Neural cell (in vitro differentiated cells): ENCODE results near the gene SUMO2. TPM values are rescaled to one million over a fixed set of nuclear protein-coding genes. Genes with fewer than 3 reads are reported as not detected.

Experiments used
- H2AFZ ChIP-seq: fragments of 200-600, 300-800 bp; sonication (generic), shearing (Covaris generic); 2 replicates; pipeline ENCODE4 v1.6.0; 2014; ENCODE audit warnings: low read depth, mild to moderate bottlenecking, antibody characterized with exemption, low read length, moderate library complexity
- H3F3A ChIP-seq: fragments of 200-600 bp; shearing (Covaris generic); 2 replicates; pipeline ENCODE4 v1.6.1; 2016; ENCODE audit warnings: mild to moderate bottlenecking, moderate library complexity, mixed read lengths, antibody characterized with exemption, low read length; ENCODE audit not compliant: insufficient read depth, poor library complexity, severe bottlenecking
- H3K27ac ChIP-seq: fragments of 200-600, 300-800 bp; sonication (generic), shearing (Covaris generic); 2 replicates; pipeline ENCODE4 v1.5.1; 2014; ENCODE audit warnings: mild to moderate bottlenecking, low read length, moderate library complexity
- H3K27me3 ChIP-seq: fragments of 300-800, 200-600 bp; sonication (generic), shearing (Covaris generic); 2 replicates; pipeline ENCODE4 v1.6.0; 2014; ENCODE audit warnings: mild to moderate bottlenecking, low read depth, low read length, moderate library complexity; ENCODE audit not compliant: insufficient read depth
- H3K36me3 ChIP-seq: fragments of 300-800, 200-600 bp; sonication (generic), shearing (Covaris generic); 2 replicates; pipeline ENCODE4 v1.5.1; 2014; ENCODE audit warnings: mild to moderate bottlenecking, antibody characterized with exemption, low read length, moderate library complexity; ENCODE audit not compliant: insufficient read depth
- H3K4me2 ChIP-seq: fragments of 300-800, 200-600 bp; sonication (generic), shearing (Covaris generic); 2 replicates; pipeline ENCODE4 v1.6.0; 2014; ENCODE audit warnings: mild to moderate bottlenecking, low read length
- H3K4me3 ChIP-seq: fragments of 300-800, 200-600 bp; sonication (generic), shearing (Covaris generic); 2 replicates; pipeline ENCODE4 v1.5.1; 2014; ENCODE audit warnings: mild to moderate bottlenecking, low read length, moderate library complexity
- H3K79me2 ChIP-seq: fragments of 200-600 bp; shearing (Covaris generic); replicated peaks from 2 replicates; pipeline ENCODE4 v1.6.0; 2014; ENCODE audit warnings: mild to moderate bottlenecking, low read length, moderate library complexity; ENCODE audit not compliant: insufficient read depth
- H3K9ac ChIP-seq: fragments of 300-800, 200-600 bp; sonication (generic), shearing (Covaris generic); 2 replicates; pipeline ENCODE4 v1.6.1; 2016; ENCODE audit warnings: mild to moderate bottlenecking, low read length, mixed read lengths
- H3K9me2 ChIP-seq: fragments of 200-600 bp; shearing (Covaris generic); 2 replicates; pipeline ENCODE4 v1.6.1; 2016; ENCODE audit warnings: mild to moderate bottlenecking, low read length, mixed read lengths; ENCODE audit not compliant: insufficient read depth
- H3K9me3 ChIP-seq: fragments of 200-600, 300-800 bp; sonication (generic), shearing (Covaris generic); 2 replicates; pipeline ENCODE4 v1.6.1; 2016; ENCODE audit warnings: mild to moderate bottlenecking, mixed run types, low read length, moderate library complexity, mixed read lengths
- H4K20me1 ChIP-seq: fragments of 200-600 bp; shearing (Covaris generic); 2 replicates; pipeline ENCODE4 v1.6.1; 2016; ENCODE audit warnings: mild to moderate bottlenecking, mixed run types; ENCODE audit not compliant: insufficient read depth
- CTCF ChIP-seq: fragments of 450-650 bp; IDR thresholded peaks from 2 replicates; pipeline ENCODE4 v1.5.1; 2014; ENCODE audit warnings: antibody characterized with exemption, mild to moderate bottlenecking, moderate library complexity; ENCODE audit not compliant: poor library complexity, severe bottlenecking
- EP300 ChIP-seq: fragments of 450-650 bp; conservative IDR thresholded peaks from 2 replicates; pipeline ENCODE4 v1.6.1; 2014; ENCODE audit warnings: antibody characterized with exemption, mild to moderate bottlenecking, moderate library complexity; ENCODE audit not compliant: poor library complexity, severe bottlenecking
- EZH2 ChIP-seq: fragments of 200-600, 300-800 bp; shearing (Covaris generic), sonication (generic); IDR thresholded peaks from 2 replicates; pipeline ENCODE4 v1.6.1; 2014; ENCODE audit warnings: antibody characterized with exemption, low read length, borderline replicate concordance, mild to moderate bottlenecking; ENCODE audit not compliant: insufficient read depth, poor library complexity, severe bottlenecking
- MXI1 ChIP-seq: fragments of 450-650 bp; conservative IDR thresholded peaks from 2 replicates; pipeline ENCODE4 v1.6.1; 2014; ENCODE audit warnings: antibody characterized with exemption, mild to moderate bottlenecking; ENCODE audit not compliant: poor library complexity, severe bottlenecking
- POLR2AphosphoS5 ChIP-seq: IDR thresholded peaks from 2 replicates; pipeline ENCODE4 v1.6.1; 2012
- RAD21 ChIP-seq: fragments of 450-650 bp; conservative IDR thresholded peaks from 2 replicates; pipeline ENCODE4 v1.6.1; 2014; ENCODE audit warnings: antibody characterized with exemption, mild to moderate bottlenecking, moderate library complexity
- SMC3 ChIP-seq: fragments of 450-650 bp; conservative IDR thresholded peaks from 2 replicates; pipeline ENCODE4 v1.6.1; 2014; ENCODE audit warnings: antibody characterized with exemption, mild to moderate bottlenecking, moderate library complexity; ENCODE audit not compliant: poor library complexity
- TAF1 ChIP-seq: IDR thresholded peaks from 2 replicates; pipeline ENCODE4 v1.6.1; 2012; ENCODE audit warnings: low read depth
- polyA plus RNA-seq: library from polyadenylated mRNA; depleted of rRNA; stranded (reverse); fragments of >200 nt; gene quantifications from 2 replicates; pipeline ENCODE4 v1.2.3, GENCODE V29; 2014
- TF ChIP-seq, protein P1 (sequence below): IDR thresholded peaks from 2 replicates; pipeline ENCODE4 v1.6.1; 2012; ENCODE audit warnings: borderline replicate concordance

SUMO2 gene
- polyA plus RNA-seq, 1 donor from 2014 or later, result 283 TPM

- Histone ChIP-seq H3K9me2 (no peaks in the 10 kb centered on the region), H3K27ac (peak overlapping the region; percentile 74), H4K20me1 (peaks cover 6% of the 10 kb centered on the region), H3K36me3 (no peaks in the 10 kb centered on the region), H2AFZ (no peak overlapping the region), H3K4me2 (peak overlapping the region; percentile 78), H3F3A (no peaks in the 10 kb centered on the region), H3K79me2 (no peaks in the 10 kb centered on the region), H3K9me3 (no peaks in the 10 kb centered on the region), H3K27me3 (no peaks in the 10 kb centered on the region), H3K9ac (peak overlapping the region; percentile 78), H3K4me3 (peak overlapping the region; percentile 86)
- no peak for TF ChIP-seq RAD21
- no peak for TF ChIP-seq POLR2AphosphoS5
- TF ChIP-seq, protein P1, sequence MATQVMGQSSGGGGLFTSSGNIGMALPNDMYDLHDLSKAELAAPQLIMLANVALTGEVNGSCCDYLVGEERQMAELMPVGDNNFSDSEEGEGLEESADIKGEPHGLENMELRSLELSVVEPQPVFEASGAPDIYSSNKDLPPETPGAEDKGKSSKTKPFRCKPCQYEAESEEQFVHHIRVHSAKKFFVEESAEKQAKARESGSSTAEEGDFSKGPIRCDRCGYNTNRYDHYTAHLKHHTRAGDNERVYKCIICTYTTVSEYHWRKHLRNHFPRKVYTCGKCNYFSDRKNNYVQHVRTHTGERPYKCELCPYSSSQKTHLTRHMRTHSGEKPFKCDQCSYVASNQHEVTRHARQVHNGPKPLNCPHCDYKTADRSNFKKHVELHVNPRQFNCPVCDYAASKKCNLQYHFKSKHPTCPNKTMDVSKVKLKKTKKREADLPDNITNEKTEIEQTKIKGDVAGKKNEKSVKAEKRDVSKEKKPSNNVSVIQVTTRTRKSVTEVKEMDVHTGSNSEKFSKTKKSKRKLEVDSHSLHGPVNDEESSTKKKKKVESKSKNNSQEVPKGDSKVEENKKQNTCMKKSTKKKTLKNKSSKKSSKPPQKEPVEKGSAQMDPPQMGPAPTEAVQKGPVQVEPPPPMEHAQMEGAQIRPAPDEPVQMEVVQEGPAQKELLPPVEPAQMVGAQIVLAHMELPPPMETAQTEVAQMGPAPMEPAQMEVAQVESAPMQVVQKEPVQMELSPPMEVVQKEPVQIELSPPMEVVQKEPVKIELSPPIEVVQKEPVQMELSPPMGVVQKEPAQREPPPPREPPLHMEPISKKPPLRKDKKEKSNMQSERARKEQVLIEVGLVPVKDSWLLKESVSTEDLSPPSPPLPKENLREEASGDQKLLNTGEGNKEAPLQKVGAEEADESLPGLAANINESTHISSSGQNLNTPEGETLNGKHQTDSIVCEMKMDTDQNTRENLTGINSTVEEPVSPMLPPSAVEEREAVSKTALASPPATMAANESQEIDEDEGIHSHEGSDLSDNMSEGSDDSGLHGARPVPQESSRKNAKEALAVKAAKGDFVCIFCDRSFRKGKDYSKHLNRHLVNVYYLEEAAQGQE, result no peak
- no peak for TF ChIP-seq TAF1
- TF ChIP-seq CTCF, result no peak
- TF ChIP-seq EZH2, result no peak
- TF ChIP-seq MXI1, result no peak
- no peak for TF ChIP-seq SMC3
- no peak for TF ChIP-seq EP300
Measured at GRCh38 chr17:75130059-75130631, 52.6 kb downstream of the SUMO2 start.

DNA sequence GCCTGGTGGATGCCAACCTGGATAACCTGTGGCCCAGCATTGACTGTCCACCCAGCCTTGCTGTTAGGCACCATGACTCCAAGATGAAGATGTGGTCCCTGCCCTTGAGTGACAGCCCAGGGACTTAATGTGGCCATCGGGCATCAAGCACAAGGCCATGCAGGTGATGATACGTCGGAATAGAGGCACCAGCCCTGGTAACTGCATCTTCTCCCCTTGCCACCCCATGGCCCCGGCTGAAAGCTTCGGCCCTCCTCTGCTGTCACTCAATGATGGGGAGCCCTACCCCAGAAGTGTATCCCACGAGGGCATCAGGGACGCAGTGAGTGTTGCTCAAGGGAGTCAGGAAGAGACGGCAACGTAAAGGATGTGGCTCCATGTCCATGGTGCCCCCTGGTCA is 53.2 kb downstream of the SUMO2 start:
- no peak overlapping the region for H3K4me3 ChIP-seq
- H3K9ac ChIP-seq, result no peak overlapping the region
- H4K20me1 ChIP-seq, result peaks cover under 1% of the 10 kb centered on the region
- H2AFZ ChIP-seq, result no peak overlapping the region
- TF ChIP-seq, protein P1, result no peak
- TF ChIP-seq MXI1 (no peak), CTCF (no peak), EP300 (no peak)
- no peaks in the 10 kb centered on the region for H3K9me3 ChIP-seq
- H3K27me3 ChIP-seq, result no peaks in the 10 kb centered on the region
- H3F3A ChIP-seq, result no peaks in the 10 kb centered on the region
- no peaks in the 10 kb centered on the region for H3K36me3 ChIP-seq
- no peak overlapping the region for H3K4me2 ChIP-seq
- H3K9me2 ChIP-seq, result no peaks in the 10 kb centered on the region
- no peak overlapping the region for H3K27ac ChIP-seq
- no peaks in the 10 kb centered on the region for H3K79me2 ChIP-seq
